ENCODE results near the gene YAF2. TPM values are rescaled to one million over a fixed set of nuclear protein-coding genes. Genes with fewer than 3 reads are reported as not detected.

YAF2 gene, protein sequence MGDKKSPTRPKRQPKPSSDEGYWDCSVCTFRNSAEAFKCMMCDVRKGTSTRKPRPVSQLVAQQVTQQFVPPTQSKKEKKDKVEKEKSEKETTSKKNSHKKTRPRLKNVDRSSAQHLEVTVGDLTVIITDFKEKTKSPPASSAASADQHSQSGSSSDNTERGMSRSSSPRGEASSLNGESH
- total RNA-seq (2014; rRNA removed; shearing (Covaris generic)), result 1.0 and 9.4 TPM in 2 replicates
- polyA plus RNA-seq (2016; fragmentation: Nextera tagmentation; extraction: Ambion mirVana), result 1.0 and 1.3 TPM in 2 replicates
- long read RNA-seq, partial matches to known transcripts, result 2 of 2 reads
- long read RNA-seq, other reads (novel, unspliced or antisense), result 0 of 2 reads

DNA sequence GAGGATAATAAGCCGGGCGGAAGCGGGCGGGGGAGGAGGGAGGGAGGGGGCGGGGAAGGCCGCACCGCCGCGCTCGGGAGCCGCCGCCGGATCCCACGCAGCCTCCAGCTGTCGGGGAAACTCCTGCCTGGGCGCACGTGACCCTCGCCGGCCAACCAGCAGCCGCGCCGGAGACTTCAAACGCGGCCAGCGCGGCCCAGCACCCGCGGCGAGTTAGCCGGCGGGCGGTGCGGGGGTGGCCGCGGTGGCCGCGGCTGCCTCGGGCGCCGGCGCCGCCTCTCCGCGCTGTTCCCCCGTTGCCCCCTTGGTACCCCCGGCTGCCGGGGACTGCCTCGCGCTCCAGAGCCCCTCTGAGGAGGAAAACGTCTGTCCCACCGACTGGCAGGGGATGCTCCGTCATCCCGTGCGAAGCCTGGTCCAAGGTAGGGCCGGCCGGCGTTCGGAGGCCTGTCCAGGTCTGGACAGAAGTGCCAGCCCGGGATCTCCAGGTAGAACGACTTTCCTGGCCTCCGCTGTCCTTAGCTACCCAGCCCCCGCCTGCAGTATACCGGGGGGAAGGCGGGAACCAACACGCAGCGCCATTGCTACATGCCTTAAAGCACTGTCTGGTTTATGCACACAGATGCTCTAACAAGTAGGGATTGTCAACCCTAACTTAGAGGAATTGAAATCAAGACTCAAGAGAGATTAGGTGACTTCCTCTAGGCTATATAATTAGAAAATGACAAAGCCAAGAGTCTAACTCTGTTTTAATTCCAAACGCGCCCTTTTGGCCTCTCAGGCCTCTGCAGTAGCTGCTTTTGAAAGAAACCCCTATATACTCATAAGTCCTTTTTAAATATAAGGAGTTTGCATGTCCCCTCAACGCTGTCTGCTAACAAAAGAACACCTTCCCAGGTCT lies at the start of gene YAF2:
Gene YAF2, minus strand, starts transcription at position 9 of the 901 bp plus-strand sequence. CDS start 68 bp downstream, outside the sequence.
- Mint-ChIP-seq H3K27me3 (ENCODE audit: insufficient read depth, low read depth, poor library complexity) (peaks cover 81% of the 10 kb centered on the region), H3K9me3 (peaks cover 4% of the 10 kb centered on the region; the same call in 2 of the 3 replicates), H3K27ac (no peak within 1 kb of the TSS), H3K4me1 (peaks cover 10% of the 10 kb centered on the region), H3K36me3 (ENCODE audit: low read depth) (no peaks in the 10 kb centered on the region; the same call in 2 of the 3 replicates), H3K4me3 (peak within 1 kb of the TSS; percentile 76)
- H3K9me2 ChIP-seq (ENCODE audit: insufficient read depth), result no peaks in the 10 kb centered on the region
- H3K36me3 ChIP-seq (ENCODE audit: insufficient read depth), result no peaks in the 10 kb centered on the region
- DNase-seq (ENCODE audit: low spot score) (peak; percentile 87), ATAC-seq (peak; percentile 68)
- peaks cover 18% of the 10 kb centered on the region for H4K20me1 ChIP-seq (replicated peaks; ENCODE audit: insufficient read depth)
- H3K27ac ChIP-seq (ENCODE audit: low read depth), result no peak within 1 kb of the TSS
- H3K79me2 ChIP-seq (replicated peaks; ENCODE audit: insufficient read depth), result no peaks in the 10 kb centered on the region
- peak within 1 kb of the TSS; percentile 74 for H3K4me2 ChIP-seq
- H3K4me3 ChIP-seq, result peak within 1 kb of the TSS; percentile 59
- peaks cover 16% of the 10 kb centered on the region for H3K4me1 ChIP-seq (ENCODE audit: insufficient read depth)
- no peaks in the 10 kb centered on the region for H3F3A ChIP-seq (replicated peaks; ENCODE audit: low read depth)
- TF ChIP-seq ZNF331 (CRISPR knock-in tag; IDR thresholded peaks at IDR 0.05; ENCODE audit: low read depth), result no peak
- peak; percentile 87 for TF ChIP-seq EZH2 (IDR thresholded peaks at IDR 0.05; ENCODE audit: low read depth, unreplicated experiment)
- TF ChIP-seq, protein P1, sequence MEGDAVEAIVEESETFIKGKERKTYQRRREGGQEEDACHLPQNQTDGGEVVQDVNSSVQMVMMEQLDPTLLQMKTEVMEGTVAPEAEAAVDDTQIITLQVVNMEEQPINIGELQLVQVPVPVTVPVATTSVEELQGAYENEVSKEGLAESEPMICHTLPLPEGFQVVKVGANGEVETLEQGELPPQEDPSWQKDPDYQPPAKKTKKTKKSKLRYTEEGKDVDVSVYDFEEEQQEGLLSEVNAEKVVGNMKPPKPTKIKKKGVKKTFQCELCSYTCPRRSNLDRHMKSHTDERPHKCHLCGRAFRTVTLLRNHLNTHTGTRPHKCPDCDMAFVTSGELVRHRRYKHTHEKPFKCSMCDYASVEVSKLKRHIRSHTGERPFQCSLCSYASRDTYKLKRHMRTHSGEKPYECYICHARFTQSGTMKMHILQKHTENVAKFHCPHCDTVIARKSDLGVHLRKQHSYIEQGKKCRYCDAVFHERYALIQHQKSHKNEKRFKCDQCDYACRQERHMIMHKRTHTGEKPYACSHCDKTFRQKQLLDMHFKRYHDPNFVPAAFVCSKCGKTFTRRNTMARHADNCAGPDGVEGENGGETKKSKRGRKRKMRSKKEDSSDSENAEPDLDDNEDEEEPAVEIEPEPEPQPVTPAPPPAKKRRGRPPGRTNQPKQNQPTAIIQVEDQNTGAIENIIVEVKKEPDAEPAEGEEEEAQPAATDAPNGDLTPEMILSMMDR (conservative IDR thresholded peaks at IDR 0.05; ENCODE audit: low read depth in 2 of 2), result no peak
- TF ChIP-seq EZH2phosphoT487 (IDR thresholded peaks at IDR 0.05; ENCODE audit: unreplicated experiment), result peak; percentile 65
- H2AFZ ChIP-seq, result peak within 1 kb of the TSS; percentile 72
- peaks cover 95% of the 10 kb centered on the region for H3K27me3 ChIP-seq (ENCODE audit: insufficient read depth)

DNA sequence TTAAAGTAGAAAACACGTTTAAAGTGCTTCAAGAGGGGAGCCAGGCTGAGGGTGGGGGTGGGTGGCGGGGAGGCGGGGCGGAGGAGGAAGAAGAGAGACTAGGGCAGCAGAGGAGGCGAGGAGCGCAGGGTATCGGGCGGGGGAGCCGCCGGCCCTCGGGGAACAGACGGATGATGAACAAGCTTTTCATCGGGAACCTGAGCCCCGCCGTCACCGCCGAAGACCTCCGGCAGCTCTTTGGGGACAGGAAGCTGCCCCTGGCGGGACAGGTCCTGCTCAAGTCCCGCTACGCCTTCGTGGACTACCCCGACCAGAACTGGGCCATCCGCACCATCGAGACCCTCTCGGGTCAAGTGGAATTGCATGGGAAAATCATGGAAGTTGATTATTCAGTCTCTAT lies 48.7 kb upstream of the YAF2 start:
- Mint-ChIP-seq H3K9me3 (no peaks in the 10 kb centered on the region), H3K36me3 (ENCODE audit: low read depth) (no peaks in the 10 kb centered on the region), H3K4me1 (no peaks in the 10 kb centered on the region), H3K27ac (no peak overlapping the region), H3K27me3 (ENCODE audit: insufficient read depth, low read depth, poor library complexity) (no peaks in the 10 kb centered on the region), H3K4me3 (no peak overlapping the region)
- Histone ChIP-seq H2AFZ (0 out of 2 replicates have a peak overlapping the region, but pooled peaks have one; percentile 23), H3K27me3 (ENCODE audit: insufficient read depth) (no peaks in the 10 kb centered on the region), H3K79me2 (replicated peaks; ENCODE audit: insufficient read depth) (no peaks in the 10 kb centered on the region), H3K4me3 (no peak overlapping the region), H3K36me3 (ENCODE audit: insufficient read depth) (no peaks in the 10 kb centered on the region), H3K27ac (ENCODE audit: low read depth) (no peak overlapping the region), H3K4me2 (no peak overlapping the region), H3F3A (replicated peaks; ENCODE audit: low read depth) (no peaks in the 10 kb centered on the region), H3K4me1 (ENCODE audit: insufficient read depth) (no peaks in the 10 kb centered on the region), H4K20me1 (replicated peaks; ENCODE audit: insufficient read depth) (no peaks in the 10 kb centered on the region), H3K9me2 (ENCODE audit: insufficient read depth) (no peaks in the 10 kb centered on the region)
- ATAC-seq (no peak), DNase-seq (ENCODE audit: low spot score) (no peak)
- TF ChIP-seq NANOG (IDR thresholded peaks at IDR 0.05; ENCODE audit: borderline replicate concordance), result no peak
- TF ChIP-seq JUNB (IDR thresholded peaks at IDR 0.05; ENCODE audit: unreplicated experiment), result no peak
- no peak for TF ChIP-seq STAT1 (IDR thresholded peaks at IDR 0.05; ENCODE audit: unreplicated experiment)
- TF ChIP-seq POLR2AphosphoS5 (IDR thresholded peaks at IDR 0.05; ENCODE audit: low read depth), result no peak
- TF ChIP-seq ZNF331 (CRISPR knock-in tag; IDR thresholded peaks at IDR 0.05; ENCODE audit: low read depth), result no peak
- TF ChIP-seq CREB1 (CRISPR knock-in tag; IDR thresholded peaks at IDR 0.05; ENCODE audit: low read depth), result no peak
- no peak for TF ChIP-seq EZH2phosphoT487 (IDR thresholded peaks at IDR 0.05; ENCODE audit: unreplicated experiment)
- TF ChIP-seq, protein P2, sequence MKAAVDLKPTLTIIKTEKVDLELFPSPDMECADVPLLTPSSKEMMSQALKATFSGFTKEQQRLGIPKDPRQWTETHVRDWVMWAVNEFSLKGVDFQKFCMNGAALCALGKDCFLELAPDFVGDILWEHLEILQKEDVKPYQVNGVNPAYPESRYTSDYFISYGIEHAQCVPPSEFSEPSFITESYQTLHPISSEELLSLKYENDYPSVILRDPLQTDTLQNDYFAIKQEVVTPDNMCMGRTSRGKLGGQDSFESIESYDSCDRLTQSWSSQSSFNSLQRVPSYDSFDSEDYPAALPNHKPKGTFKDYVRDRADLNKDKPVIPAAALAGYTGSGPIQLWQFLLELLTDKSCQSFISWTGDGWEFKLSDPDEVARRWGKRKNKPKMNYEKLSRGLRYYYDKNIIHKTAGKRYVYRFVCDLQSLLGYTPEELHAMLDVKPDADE (IDR thresholded peaks at IDR 0.05), result no peak
- TF ChIP-seq, protein P3, sequence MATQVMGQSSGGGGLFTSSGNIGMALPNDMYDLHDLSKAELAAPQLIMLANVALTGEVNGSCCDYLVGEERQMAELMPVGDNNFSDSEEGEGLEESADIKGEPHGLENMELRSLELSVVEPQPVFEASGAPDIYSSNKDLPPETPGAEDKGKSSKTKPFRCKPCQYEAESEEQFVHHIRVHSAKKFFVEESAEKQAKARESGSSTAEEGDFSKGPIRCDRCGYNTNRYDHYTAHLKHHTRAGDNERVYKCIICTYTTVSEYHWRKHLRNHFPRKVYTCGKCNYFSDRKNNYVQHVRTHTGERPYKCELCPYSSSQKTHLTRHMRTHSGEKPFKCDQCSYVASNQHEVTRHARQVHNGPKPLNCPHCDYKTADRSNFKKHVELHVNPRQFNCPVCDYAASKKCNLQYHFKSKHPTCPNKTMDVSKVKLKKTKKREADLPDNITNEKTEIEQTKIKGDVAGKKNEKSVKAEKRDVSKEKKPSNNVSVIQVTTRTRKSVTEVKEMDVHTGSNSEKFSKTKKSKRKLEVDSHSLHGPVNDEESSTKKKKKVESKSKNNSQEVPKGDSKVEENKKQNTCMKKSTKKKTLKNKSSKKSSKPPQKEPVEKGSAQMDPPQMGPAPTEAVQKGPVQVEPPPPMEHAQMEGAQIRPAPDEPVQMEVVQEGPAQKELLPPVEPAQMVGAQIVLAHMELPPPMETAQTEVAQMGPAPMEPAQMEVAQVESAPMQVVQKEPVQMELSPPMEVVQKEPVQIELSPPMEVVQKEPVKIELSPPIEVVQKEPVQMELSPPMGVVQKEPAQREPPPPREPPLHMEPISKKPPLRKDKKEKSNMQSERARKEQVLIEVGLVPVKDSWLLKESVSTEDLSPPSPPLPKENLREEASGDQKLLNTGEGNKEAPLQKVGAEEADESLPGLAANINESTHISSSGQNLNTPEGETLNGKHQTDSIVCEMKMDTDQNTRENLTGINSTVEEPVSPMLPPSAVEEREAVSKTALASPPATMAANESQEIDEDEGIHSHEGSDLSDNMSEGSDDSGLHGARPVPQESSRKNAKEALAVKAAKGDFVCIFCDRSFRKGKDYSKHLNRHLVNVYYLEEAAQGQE (IDR thresholded peaks at IDR 0.05; ENCODE audit: unreplicated experiment), result no peak
